GM10266 (cell line): ENCODE measurements around the gene EIF2A.

Experiments
- DNase-seq: peaks from one replicate; pipeline ENCODE4 v3.0.0; 2012; ENCODE audit errors: extremely low spot score
- CTCF ChIP-seq: IDR thresholded peaks from 2 replicates; pipeline ENCODE4 v1.5.1; 2012; ENCODE audit warnings: mild to moderate bottlenecking, low read depth; ENCODE audit not compliant: control insufficient read depth, insufficient read depth; ENCODE audit errors: missing control alignments

The EIF2A gene

GRCh38 chr3:150511122-150511821 is 35.3 kb upstream of the EIF2A start:
- no peak for DNase-seq
- no peak for TF ChIP-seq CTCF

- no peak for TF ChIP-seq CTCF
- DNase-seq, result no peak
Observed at GRCh38 chr3:150515210-150515609, 31.4 kb upstream of the EIF2A start.

- DNase-seq, result no peak
- TF ChIP-seq CTCF, result no peak
Observed at GRCh38 chr3:150519026-150519425, 27.6 kb upstream of the EIF2A start.

- no peak for TF ChIP-seq CTCF
- DNase-seq, result no peak
Observed at GRCh38 chr3:150520408-150520807, 26.2 kb upstream of the EIF2A start.

GRCh38 chr3:150521463-150521862 is 25.1 kb upstream of the EIF2A start:
- TF ChIP-seq CTCF, result no peak
- no peak for DNase-seq

- DNase-seq, result no peak
- TF ChIP-seq CTCF, result no peak
Observed at GRCh38 chr3:150523538-150523937, 23.0 kb upstream of the EIF2A start.

- no peak for TF ChIP-seq CTCF
- DNase-seq, result no peak
Observed at GRCh38 chr3:150527464-150528255, 18.9 kb upstream of the EIF2A start.
